Neural cell (in vitro differentiated cells): ENCODE results near the gene PTPRB. TPM values are rescaled to one million over a fixed set of nuclear protein-coding genes. Genes with fewer than 3 reads are reported as not detected.

ENCODE experiments used
- H2AFZ ChIP-seq: fragments of 200-600, 300-800 bp; sonication (generic), shearing (Covaris generic); 2 replicates; pipeline ENCODE4 v1.6.0; 2014; ENCODE audit warnings: low read depth, mild to moderate bottlenecking, antibody characterized with exemption, low read length, moderate library complexity
- H3F3A ChIP-seq: fragments of 200-600 bp; shearing (Covaris generic); 2 replicates; pipeline ENCODE4 v1.6.1; 2016; ENCODE audit warnings: mild to moderate bottlenecking, moderate library complexity, mixed read lengths, antibody characterized with exemption, low read length; ENCODE audit not compliant: insufficient read depth, poor library complexity, severe bottlenecking
- H3K27ac ChIP-seq: fragments of 200-600, 300-800 bp; sonication (generic), shearing (Covaris generic); 2 replicates; pipeline ENCODE4 v1.5.1; 2014; ENCODE audit warnings: mild to moderate bottlenecking, low read length, moderate library complexity
- H3K27me3 ChIP-seq: fragments of 300-800, 200-600 bp; sonication (generic), shearing (Covaris generic); 2 replicates; pipeline ENCODE4 v1.6.0; 2014; ENCODE audit warnings: mild to moderate bottlenecking, low read depth, low read length, moderate library complexity; ENCODE audit not compliant: insufficient read depth
- H3K36me3 ChIP-seq: fragments of 300-800, 200-600 bp; sonication (generic), shearing (Covaris generic); 2 replicates; pipeline ENCODE4 v1.5.1; 2014; ENCODE audit warnings: mild to moderate bottlenecking, antibody characterized with exemption, low read length, moderate library complexity; ENCODE audit not compliant: insufficient read depth
- H3K4me2 ChIP-seq: fragments of 300-800, 200-600 bp; sonication (generic), shearing (Covaris generic); 2 replicates; pipeline ENCODE4 v1.6.0; 2014; ENCODE audit warnings: mild to moderate bottlenecking, low read length
- H3K4me3 ChIP-seq: fragments of 300-800, 200-600 bp; sonication (generic), shearing (Covaris generic); 2 replicates; pipeline ENCODE4 v1.5.1; 2014; ENCODE audit warnings: mild to moderate bottlenecking, low read length, moderate library complexity
- H3K79me2 ChIP-seq: fragments of 200-600 bp; shearing (Covaris generic); replicated peaks from 2 replicates; pipeline ENCODE4 v1.6.0; 2014; ENCODE audit warnings: mild to moderate bottlenecking, low read length, moderate library complexity; ENCODE audit not compliant: insufficient read depth
- H3K9ac ChIP-seq: fragments of 300-800, 200-600 bp; sonication (generic), shearing (Covaris generic); 2 replicates; pipeline ENCODE4 v1.6.1; 2016; ENCODE audit warnings: mild to moderate bottlenecking, low read length, mixed read lengths
- H3K9me2 ChIP-seq: fragments of 200-600 bp; shearing (Covaris generic); 2 replicates; pipeline ENCODE4 v1.6.1; 2016; ENCODE audit warnings: mild to moderate bottlenecking, low read length, mixed read lengths; ENCODE audit not compliant: insufficient read depth
- H3K9me3 ChIP-seq: fragments of 200-600, 300-800 bp; sonication (generic), shearing (Covaris generic); 2 replicates; pipeline ENCODE4 v1.6.1; 2016; ENCODE audit warnings: mild to moderate bottlenecking, mixed run types, low read length, moderate library complexity, mixed read lengths
- H4K20me1 ChIP-seq: fragments of 200-600 bp; shearing (Covaris generic); 2 replicates; pipeline ENCODE4 v1.6.1; 2016; ENCODE audit warnings: mild to moderate bottlenecking, mixed run types; ENCODE audit not compliant: insufficient read depth
- EP300 ChIP-seq: fragments of 450-650 bp; conservative IDR thresholded peaks from 2 replicates; pipeline ENCODE4 v1.6.1; 2014; ENCODE audit warnings: antibody characterized with exemption, mild to moderate bottlenecking, moderate library complexity; ENCODE audit not compliant: poor library complexity, severe bottlenecking
- EZH2 ChIP-seq: fragments of 200-600, 300-800 bp; shearing (Covaris generic), sonication (generic); IDR thresholded peaks from 2 replicates; pipeline ENCODE4 v1.6.1; 2014; ENCODE audit warnings: antibody characterized with exemption, low read length, borderline replicate concordance, mild to moderate bottlenecking; ENCODE audit not compliant: insufficient read depth, poor library complexity, severe bottlenecking
- MXI1 ChIP-seq: fragments of 450-650 bp; conservative IDR thresholded peaks from 2 replicates; pipeline ENCODE4 v1.6.1; 2014; ENCODE audit warnings: antibody characterized with exemption, mild to moderate bottlenecking; ENCODE audit not compliant: poor library complexity, severe bottlenecking
- POLR2AphosphoS5 ChIP-seq: IDR thresholded peaks from 2 replicates; pipeline ENCODE4 v1.6.1; 2012
- RAD21 ChIP-seq: fragments of 450-650 bp; conservative IDR thresholded peaks from 2 replicates; pipeline ENCODE4 v1.6.1; 2014; ENCODE audit warnings: antibody characterized with exemption, mild to moderate bottlenecking, moderate library complexity
- REST ChIP-seq: IDR thresholded peaks from 2 replicates; pipeline ENCODE4 v1.6.1; 2012; ENCODE audit warnings: borderline replicate concordance
- SMC3 ChIP-seq: fragments of 450-650 bp; conservative IDR thresholded peaks from 2 replicates; pipeline ENCODE4 v1.6.1; 2014; ENCODE audit warnings: antibody characterized with exemption, mild to moderate bottlenecking, moderate library complexity; ENCODE audit not compliant: poor library complexity
- TAF1 ChIP-seq: IDR thresholded peaks from 2 replicates; pipeline ENCODE4 v1.6.1; 2012; ENCODE audit warnings: low read depth
- polyA plus RNA-seq: library from polyadenylated mRNA; depleted of rRNA; stranded (reverse); fragments of >200 nt; gene quantifications from 2 replicates; pipeline ENCODE4 v1.2.3, GENCODE V29; 2014
- TF ChIP-seq, protein P1 (sequence below): fragments of 450-650 bp; IDR thresholded peaks from 2 replicates; pipeline ENCODE4 v1.5.1; 2014; ENCODE audit warnings: antibody characterized with exemption, mild to moderate bottlenecking, moderate library complexity; ENCODE audit not compliant: poor library complexity, severe bottlenecking

The PTPRB gene
- polyA plus RNA-seq, 1 donor from 2014 or later = 0.26 TPM

DNA sequence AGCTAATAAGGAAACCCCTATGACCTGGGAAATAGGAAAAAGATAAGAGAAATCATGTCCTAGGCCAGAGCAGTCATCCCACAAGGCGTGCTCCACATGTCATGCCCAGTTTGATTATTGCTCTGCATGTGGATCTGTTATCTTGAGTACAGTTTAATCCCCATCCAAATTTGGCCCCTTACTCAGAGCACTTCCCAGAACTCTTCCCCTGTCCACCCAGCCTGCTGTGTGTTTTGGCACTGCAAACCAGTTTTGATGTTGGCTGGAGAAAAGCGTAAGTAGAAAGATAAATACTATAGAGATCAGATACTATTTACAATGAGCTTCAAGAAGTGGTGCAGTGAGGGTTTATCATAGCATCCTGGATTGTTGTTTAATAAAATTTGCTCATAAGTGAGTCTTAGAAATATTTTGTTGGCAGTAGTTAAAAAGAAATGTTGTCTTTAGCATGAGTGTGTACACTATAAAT is 83.8 kb downstream of the PTPRB start:
- Histone ChIP-seq H2AFZ (no peak overlapping the region), H3K9ac (no peak overlapping the region), H3K9me3 (no peaks in the 10 kb centered on the region), H3K4me3 (no peak overlapping the region), H3K36me3 (no peaks in the 10 kb centered on the region), H3K4me2 (no peak overlapping the region), H3F3A (no peaks in the 10 kb centered on the region), H3K27me3 (no peaks in the 10 kb centered on the region), H3K9me2 (no peaks in the 10 kb centered on the region), H3K27ac (no peak overlapping the region), H4K20me1 (no peaks in the 10 kb centered on the region), H3K79me2 (no peaks in the 10 kb centered on the region)
- no peak for TF ChIP-seq SMC3
- no peak for TF ChIP-seq POLR2AphosphoS5
- TF ChIP-seq TAF1 = no peak
- TF ChIP-seq, protein P1, sequence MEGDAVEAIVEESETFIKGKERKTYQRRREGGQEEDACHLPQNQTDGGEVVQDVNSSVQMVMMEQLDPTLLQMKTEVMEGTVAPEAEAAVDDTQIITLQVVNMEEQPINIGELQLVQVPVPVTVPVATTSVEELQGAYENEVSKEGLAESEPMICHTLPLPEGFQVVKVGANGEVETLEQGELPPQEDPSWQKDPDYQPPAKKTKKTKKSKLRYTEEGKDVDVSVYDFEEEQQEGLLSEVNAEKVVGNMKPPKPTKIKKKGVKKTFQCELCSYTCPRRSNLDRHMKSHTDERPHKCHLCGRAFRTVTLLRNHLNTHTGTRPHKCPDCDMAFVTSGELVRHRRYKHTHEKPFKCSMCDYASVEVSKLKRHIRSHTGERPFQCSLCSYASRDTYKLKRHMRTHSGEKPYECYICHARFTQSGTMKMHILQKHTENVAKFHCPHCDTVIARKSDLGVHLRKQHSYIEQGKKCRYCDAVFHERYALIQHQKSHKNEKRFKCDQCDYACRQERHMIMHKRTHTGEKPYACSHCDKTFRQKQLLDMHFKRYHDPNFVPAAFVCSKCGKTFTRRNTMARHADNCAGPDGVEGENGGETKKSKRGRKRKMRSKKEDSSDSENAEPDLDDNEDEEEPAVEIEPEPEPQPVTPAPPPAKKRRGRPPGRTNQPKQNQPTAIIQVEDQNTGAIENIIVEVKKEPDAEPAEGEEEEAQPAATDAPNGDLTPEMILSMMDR = no peak
- TF ChIP-seq MXI1 = no peak
- no peak for TF ChIP-seq RAD21
- TF ChIP-seq EP300 = no peak
- no peak for TF ChIP-seq REST

DNA sequence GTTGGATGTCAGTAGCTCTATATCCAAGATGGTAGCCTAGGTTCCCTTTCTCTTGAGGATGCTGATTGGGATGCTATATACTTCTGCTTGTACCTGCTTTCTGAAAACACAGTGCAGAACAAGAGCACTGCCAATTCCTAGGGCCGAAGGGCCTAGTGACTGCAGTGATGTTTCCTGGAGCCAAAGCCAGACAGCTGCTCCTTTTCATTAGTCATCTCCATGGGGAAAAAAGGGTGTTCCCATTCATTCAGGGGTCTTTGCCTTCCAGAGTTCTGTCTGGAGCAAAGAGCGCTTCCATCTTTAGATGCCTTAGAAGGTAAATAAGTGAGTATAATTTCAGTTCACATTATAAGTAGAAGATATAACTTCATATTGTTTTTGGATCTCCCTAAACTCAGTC is 85.5 kb downstream of the PTPRB start:
- Histone ChIP-seq H3K36me3 (no peaks in the 10 kb centered on the region), H2AFZ (no peak overlapping the region), H3F3A (no peaks in the 10 kb centered on the region), H3K27me3 (no peaks in the 10 kb centered on the region), H3K9ac (no peak overlapping the region), H3K9me2 (no peaks in the 10 kb centered on the region), H3K27ac (no peak overlapping the region), H3K4me2 (no peak overlapping the region), H3K79me2 (no peaks in the 10 kb centered on the region), H4K20me1 (no peaks in the 10 kb centered on the region), H3K9me3 (no peaks in the 10 kb centered on the region), H3K4me3 (no peak overlapping the region)
- TF ChIP-seq MXI1 (no peak), POLR2AphosphoS5 (no peak), RAD21 (no peak), TAF1 (no peak), EP300 (no peak), REST (no peak), SMC3 (no peak), EZH2 (no peak)
- TF ChIP-seq, protein P1 = no peak
